PC-3 (cell line): ENCODE measurements around the gene KCNA2.

Source experiments
- CTCF ChIP-seq: fragments of 300-600 bp; sonication (generic); conservative IDR thresholded peaks from 2 replicates; pipeline ENCODE4 v1.5.1; 2017; ENCODE audit warnings: antibody characterized with exemption, low read depth, mild to moderate bottlenecking, low read length
- EZH2 ChIP-seq: fragments of 300-600 bp; sonication (generic); IDR thresholded peaks from one replicate; pipeline ENCODE4 v1.6.1; 2017; ENCODE audit warnings: antibody characterized with exemption, mild to moderate bottlenecking, low read length; ENCODE audit not compliant: unreplicated experiment
- EZH2phosphoT487 ChIP-seq: fragments of 300-600 bp; sonication (generic); IDR thresholded peaks from 2 replicates; pipeline ENCODE4 v1.6.1; 2018; ENCODE audit warnings: mild to moderate bottlenecking, antibody characterized with exemption, low read length, borderline replicate concordance

- TF ChIP-seq CTCF (no peak), EZH2phosphoT487 (no peak), EZH2 (no peak)
Observed at GRCh38 chr1:110587906-110588305, 18.3 kb downstream of the KCNA2 start.
